HG02970 (cell line): Measurements from ENCODE around the gene PNMA8C.

Source experiments
- ATAC-seq: cut with Tn5 transposase; IDR thresholded peaks from one replicate; pipeline ENCODE4 v1.9.1; 2021; ENCODE audit warnings: mild to moderate bottlenecking, moderate library complexity, moderate number of reproducible peaks; ENCODE audit not compliant: unreplicated experiment, low FRiP score

The PNMA8C gene

DNA sequence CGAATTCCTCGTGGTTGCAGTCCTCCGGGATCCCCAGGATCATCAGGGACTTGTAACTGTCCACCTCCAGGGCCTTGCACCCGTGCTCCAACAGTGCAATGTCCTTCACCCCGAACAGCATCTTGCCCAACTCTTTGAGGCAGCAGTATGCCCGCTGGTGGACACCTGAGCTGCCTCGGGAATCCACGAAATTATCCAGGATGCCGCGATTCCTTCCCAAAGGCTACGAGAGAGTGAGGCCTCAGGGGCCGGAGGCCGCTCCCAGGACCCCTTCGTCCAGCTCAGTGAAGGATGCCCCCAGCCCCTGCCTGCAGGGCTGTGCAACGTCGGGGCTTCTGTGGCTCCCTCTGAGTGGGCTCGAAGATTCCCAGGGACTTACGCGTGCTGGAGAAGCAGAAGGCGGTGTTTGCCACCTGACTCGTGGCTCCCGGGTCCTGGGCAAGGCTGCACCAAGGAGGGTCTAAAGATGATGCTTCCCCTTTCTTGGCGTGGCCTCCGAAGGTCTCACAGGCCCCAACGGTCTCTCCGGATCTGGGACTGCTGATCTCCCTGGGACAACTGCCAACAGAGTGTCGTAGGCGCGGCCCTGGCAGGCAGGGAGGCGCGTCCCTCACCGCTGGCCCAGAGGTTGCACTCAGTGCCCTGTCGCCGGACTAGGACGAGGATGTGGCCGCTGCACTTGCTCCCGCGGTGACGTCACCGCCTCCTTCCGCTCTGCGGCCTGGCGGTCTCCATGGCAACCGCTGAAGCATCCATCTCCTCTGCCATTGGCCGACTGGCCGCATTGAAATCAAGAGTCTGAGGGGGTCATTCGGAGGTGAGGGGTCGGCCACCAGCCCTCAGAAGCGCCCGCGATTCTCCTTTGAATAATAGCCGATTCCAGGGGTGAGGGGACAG, at the start of gene PNMA8C:
Gene PNMA8C (minus strand): TSS at position 698 of the 897 bp plus-strand sequence. CDS start 577 bp downstream, at position 121.
- no peak for ATAC-seq

DNA sequence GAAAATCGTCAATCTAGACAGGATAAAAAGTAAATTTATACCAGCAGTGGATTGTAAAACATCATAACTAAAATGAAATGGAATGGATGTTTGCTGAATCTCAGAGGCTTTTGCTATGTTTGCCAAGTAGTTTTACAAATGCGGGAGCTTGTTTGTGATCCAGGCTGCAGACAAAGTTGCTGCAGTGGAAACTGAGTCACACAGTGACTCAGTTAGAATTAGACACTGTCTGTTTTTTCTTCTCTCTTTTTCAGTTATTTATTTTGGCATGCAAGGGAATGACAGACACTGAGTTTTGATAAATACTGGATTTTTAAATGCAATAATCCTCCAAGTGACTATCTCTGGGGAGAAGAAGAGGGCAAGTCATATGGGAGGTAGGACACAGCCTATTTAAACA, 47.2 kb upstream of the PNMA8C start:
- ATAC-seq: no peak

DNA sequence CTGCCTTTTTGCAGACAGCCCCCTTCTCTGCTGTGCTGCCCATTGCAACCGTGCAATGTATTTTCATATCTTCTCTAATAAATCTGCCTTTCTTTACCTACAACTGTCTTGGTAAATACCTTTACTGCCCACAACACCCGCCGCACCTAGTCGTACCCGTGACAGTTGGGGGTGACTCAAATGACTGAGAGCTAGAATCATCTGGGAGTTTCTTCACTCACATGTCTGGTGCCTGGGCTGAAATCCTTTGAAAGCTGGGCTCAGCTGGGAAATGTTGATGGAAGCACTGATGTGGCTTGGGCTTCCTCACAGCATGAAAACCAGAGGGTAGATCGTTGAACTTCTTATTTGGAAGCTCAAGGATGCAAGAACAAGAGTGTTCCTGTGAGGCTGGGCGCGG, 45.5 kb upstream of the PNMA8C start:
- ATAC-seq: no peak

DNA sequence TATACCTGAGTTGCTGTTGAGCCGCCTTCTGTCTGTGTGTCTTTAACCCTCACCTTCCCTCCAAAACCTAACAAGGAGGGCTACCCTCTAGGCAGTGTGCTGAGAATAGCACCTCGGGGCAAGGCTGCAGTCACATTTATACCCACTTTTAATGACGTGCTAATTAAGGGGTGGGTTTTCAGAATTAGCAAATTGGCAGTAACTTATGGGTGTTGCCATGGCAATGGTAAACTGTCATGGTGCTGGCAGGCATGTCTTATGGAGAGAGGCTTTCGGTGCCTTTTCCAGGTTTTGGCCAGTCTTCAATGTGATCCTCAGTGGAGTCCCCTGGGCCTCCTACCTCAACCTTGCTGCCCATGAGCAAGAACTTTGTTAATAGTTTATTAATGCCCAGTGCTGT, 43.9 kb upstream of the PNMA8C start:
- no peak for ATAC-seq

DNA sequence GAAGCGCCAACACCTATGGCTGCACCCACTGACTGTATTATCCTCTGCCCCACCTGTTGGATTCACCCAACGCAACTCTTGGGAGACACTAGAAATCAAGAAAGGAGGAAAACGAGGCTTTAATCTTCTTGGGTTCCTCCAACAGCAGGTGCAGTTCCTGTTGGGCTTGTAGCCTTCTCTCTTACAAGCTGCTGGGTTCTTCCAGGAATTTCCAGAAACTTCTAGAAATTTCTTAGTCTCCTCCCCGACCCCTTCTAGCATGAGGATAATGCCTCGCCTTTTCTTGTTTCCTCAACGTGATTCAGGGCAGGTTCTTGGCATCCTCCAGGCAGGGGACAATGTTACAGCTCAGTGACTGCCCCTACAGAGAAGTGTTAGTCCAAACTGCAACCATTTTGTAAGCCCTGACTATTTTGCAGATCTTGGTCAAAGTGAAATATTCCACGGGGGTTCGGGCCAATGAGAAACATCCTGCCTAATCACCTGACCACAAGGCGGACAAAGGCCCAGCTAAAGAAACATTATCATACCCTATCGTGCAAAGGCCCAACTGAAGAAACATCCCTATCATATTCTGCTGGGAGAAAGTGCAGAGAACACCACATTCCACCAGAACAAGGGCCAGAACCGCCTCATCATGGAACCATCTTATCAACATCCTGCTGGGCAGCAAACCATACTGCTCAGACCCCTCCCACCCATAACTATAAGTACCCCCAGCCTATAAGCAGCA, 43.2 kb upstream of the PNMA8C start:
- no peak for ATAC-seq

GRCh38 chr19:46471116-46471733, 42.5 kb upstream of the PNMA8C start, which contains the start of gene PNMA8A:
Gene PNMA8A (minus strand): TSS chr19:46471563. CDS start chr19:46471035, 528 bp downstream.
- no peak for ATAC-seq

GRCh38 chr19:46470376-46470775, 41.6 kb upstream of the PNMA8C start:
- ATAC-seq: no peak

- no peak for ATAC-seq
These were observed 40.9 kb upstream of the PNMA8C start for GRCh38 chr19:46469541-46470185.

DNA sequence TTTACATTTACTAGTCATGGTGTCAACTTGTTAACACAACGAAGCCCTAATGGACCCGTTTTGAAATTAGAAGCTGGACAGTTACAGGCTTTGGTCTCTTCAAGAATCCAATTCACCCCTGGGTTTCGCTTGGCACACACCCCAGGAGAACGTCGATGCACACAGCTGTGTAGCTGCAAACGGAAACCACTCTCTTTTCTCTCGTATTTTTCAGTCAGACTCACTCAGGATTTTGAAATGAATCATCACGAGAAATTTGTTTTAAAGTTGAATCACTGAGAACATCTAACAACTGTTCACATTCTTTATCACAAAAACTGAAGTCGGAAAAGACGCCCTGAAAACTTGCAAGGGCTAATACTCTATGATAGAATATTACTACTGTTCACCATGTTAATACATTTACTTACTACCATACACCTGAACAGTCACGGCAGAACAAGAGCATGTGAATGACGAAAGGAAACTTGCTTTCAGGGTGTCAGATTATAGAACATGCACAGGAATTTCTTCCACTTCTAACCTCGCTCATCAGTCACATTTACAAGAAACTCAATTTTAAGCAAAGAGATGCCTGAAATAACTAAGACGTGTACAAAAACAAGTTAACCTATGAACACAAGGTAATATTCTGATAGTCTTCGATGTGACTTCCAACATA, 37.9 kb upstream of the PNMA8C start:
- ATAC-seq: no peak

DNA sequence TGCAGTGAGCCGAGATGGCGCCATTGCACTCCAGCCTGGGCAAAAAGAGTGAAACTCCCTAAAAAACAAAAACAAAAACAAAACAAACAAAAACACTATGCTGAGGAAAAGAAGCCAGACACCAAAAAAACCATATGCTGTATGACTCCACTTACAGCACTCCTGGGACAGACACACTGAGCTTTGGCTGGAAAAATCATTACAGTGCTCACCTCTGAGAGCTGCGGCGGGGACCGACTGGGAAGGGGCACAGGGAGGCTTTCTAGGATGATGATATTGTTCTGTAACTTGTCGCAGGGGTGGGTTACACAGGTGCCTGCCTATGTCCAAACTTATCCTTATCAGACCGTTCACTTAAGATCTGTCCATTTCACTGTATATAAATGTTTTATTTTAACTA, 34.8 kb upstream of the PNMA8C start:
- no peak for ATAC-seq

- no peak for ATAC-seq
These were observed 32.8 kb upstream of the PNMA8C start for GRCh38 chr19:46461537-46461936.

DNA sequence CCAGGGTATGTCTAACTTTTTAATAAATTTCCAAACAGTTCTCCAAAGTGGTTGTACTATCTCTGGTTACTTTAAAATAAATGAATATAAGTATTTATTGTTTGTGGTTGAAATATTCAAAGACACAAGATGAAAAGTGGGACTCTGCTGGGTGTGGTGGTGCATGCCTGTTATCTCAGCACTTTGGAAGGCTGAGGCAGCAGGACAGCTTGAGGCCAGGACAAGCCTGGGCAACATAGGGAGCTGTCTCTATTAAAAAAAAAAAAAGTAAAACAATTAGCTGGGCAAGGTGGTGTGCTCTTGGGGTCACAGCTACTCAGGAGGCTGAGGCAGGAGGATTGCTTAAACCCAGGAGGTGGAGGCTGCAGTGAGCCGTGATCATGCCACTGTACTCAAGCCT, 32.2 kb upstream of the PNMA8C start:
- ATAC-seq: no peak

- ATAC-seq: no peak
These were observed 31.3 kb upstream of the PNMA8C start for GRCh38 chr19:46460055-46460454.

- no peak for ATAC-seq
These were observed 28.2 kb upstream of the PNMA8C start for GRCh38 chr19:46456930-46457329.

DNA sequence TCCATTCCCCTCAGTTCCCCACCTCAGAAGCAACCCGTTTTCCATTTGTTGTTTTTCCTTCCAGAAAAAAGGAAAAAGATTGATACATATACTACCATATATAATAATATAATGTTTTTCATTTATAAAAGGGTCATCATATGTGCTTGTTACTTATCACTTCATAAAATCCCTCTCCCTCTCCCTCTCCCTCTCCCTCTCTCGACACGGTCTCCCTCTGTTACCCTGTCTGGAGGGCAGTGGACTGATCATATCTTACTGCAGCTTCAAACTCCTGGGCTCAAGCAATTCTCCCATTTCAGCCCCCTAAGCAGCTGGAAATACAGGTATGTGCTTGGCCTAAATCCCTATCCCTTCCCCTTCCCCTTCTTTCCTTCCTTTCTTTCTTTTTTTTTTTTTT, 25.5 kb upstream of the PNMA8C start:
- ATAC-seq: no peak

GRCh38 chr19:46453661-46454060, 24.9 kb upstream of the PNMA8C start:
- ATAC-seq: no peak

GRCh38 chr19:46452186-46452585, 23.4 kb upstream of the PNMA8C start:
- no peak for ATAC-seq

DNA sequence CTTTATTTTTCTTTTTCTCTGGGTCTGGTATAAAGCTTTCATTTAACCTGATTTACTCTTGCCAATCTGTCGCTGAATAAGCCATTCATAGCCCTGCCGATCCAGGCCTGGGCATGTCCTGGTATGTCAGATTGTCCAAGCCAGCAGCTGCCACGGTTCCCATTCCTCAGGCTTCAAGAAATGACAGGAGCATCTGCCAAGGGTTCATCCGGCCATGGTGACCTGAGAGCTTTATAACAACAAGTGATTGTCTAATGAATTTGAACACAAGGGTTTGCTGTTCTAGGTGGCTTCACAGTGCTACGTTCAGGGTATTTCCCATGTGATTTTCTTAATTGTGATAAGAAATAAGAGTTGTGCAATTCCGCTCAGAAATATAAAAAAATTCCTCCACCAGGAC, 22.6 kb upstream of the PNMA8C start:
- no peak for ATAC-seq

DNA sequence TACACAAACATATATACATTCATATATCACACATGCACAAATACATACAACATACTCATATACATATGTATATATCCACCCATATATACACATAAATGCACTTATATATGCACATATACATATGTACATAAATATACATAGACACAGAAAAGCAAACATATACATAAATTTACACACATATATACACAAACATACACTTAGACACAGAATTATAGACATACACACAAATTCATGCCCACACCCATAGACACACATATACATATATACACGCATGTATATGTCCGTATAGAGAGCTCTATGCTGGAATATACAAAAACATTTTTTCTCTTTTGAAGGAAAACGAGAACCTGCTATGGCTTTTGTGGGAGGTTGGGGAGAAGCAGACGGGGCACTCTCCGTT, 22.0 kb upstream of the PNMA8C start:
- no peak for ATAC-seq

- ATAC-seq: no peak
These were observed 20.5 kb upstream of the PNMA8C start for GRCh38 chr19:46449228-46449627.
